Measurements from ENCODE around the gene BRD4. TPM values are rescaled to one million over a fixed set of nuclear protein-coding genes. Genes with fewer than 3 reads are reported as not detected.
"Not testable (repeated sequence)": the region's sequence is repeated elsewhere in the genome, so short reads cannot be mapped to it uniquely, and the experiment has no call there.

BRD4 gene
- total RNA-seq, 1 experiment from 2014 or later = 41.4 TPM

DNA sequence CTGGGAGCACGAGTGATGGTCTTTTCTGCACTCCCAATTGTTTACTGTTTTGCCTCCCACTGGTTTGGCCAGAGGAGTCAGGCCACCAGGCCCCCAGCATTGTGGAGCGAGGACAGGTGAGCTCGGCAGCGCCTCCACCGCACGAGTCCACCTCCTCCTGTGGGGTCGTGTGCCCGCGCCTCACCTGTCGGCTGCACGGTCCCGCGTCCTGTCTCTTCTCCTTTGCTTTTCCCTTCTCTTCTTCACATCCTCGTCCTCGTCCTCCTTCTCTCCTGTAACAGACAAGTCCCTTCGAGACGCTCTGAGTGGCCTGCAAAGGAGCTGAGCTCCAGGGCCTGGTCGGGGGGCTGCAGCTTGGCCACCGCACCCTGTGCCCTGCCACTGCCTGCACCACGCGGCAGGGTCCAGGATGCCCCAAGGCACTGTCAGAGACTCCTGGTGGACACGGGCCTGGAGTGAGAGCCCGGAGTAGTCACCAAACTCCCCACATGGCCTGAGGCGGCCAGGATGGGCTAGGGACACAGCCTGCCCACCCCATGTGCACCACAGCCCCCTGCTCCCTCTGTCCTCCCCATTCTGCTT lies 35.8 kb upstream of the BRD4 start:
- Histone ChIP-seq H3K27ac (ENCODE audit: low read length) (no peak overlapping the region), H3K9me3 (ENCODE audit: low read length) (no peaks in the 10 kb centered on the region), H3K9ac (ENCODE audit: low read length) (no peak overlapping the region), H3K9me2 (replicated peaks; ENCODE audit: insufficient read depth, low read length) (no peaks in the 10 kb centered on the region), H3K4me2 (ENCODE audit: low read depth, low read length, poor library complexity, severe bottlenecking) (no peak overlapping the region), H3K27me3 (ENCODE audit: low read length) (no peaks in the 10 kb centered on the region), H3K4me3 (ENCODE audit: low read length) (no peak overlapping the region), H2AFZ (ENCODE audit: low read length) (no peak overlapping the region), H3K4me1 (ENCODE audit: low read length) (no peaks in the 10 kb centered on the region), H3K79me2 (ENCODE audit: low read length) (peaks cover 34% of the 10 kb centered on the region), H3K36me3 (ENCODE audit: insufficient read depth, low read length) (peaks cover 34% of the 10 kb centered on the region), H4K20me1 (ENCODE audit: insufficient read depth, low read depth, low read length) (peaks cover 19% of the 10 kb centered on the region; the same call in 1 of the 2 replicates)
- no peak for DNase-seq

GRCh38 chr19:15367439-15367838 lies 35.1 kb upstream of the BRD4 start:
- H3K9me3 ChIP-seq (ENCODE audit: low read length) = no peaks in the 10 kb centered on the region
- H3K27me3 ChIP-seq (ENCODE audit: low read length) = no peaks in the 10 kb centered on the region
- no peak overlapping the region for H3K27ac ChIP-seq (ENCODE audit: low read length)
- H3K36me3 ChIP-seq (ENCODE audit: insufficient read depth, low read length) = peaks cover 34% of the 10 kb centered on the region
- no peaks in the 10 kb centered on the region for H3K4me1 ChIP-seq (ENCODE audit: low read length)
- peaks cover 16% of the 10 kb centered on the region; the same call in 1 of the 2 replicates for H4K20me1 ChIP-seq (ENCODE audit: insufficient read depth, low read depth, low read length)
- H3K4me2 ChIP-seq (ENCODE audit: low read depth, low read length, poor library complexity, severe bottlenecking) = no peak overlapping the region
- DNase-seq = no peak
- H3K4me3 ChIP-seq (ENCODE audit: low read length) = no peak overlapping the region
- H2AFZ ChIP-seq (ENCODE audit: low read length) = no peak overlapping the region
- peaks cover 29% of the 10 kb centered on the region for H3K79me2 ChIP-seq (ENCODE audit: low read length)
- no peaks in the 10 kb centered on the region for H3K9me2 ChIP-seq (replicated peaks; ENCODE audit: insufficient read depth, low read length)
- H3K9ac ChIP-seq (ENCODE audit: low read length) = no peak overlapping the region

DNA sequence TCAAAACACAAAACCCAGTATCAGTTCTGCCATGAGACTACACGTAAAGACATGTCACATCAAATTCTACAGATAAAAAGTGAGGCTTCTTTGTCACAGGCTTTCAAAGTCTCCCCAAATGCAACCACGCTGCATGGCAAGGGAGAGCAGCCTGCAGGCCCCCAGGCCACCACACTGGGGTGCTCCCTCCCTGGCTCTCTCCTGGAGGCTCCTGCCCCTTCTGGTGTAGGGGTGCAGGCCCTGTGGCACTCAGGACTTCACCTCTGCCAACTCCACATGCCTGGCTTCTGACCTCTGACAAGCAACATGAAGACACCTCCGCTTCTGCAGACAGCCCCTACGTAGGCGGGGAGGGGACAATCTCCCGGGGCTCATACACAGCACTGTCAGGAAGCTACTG lies 32.9 kb upstream of the BRD4 start:
- DNase-seq = no peak
- Histone ChIP-seq H3K79me2 (ENCODE audit: low read length) (peaks cover 20% of the 10 kb centered on the region), H3K27ac (ENCODE audit: low read length) (no peak overlapping the region), H3K9ac (ENCODE audit: low read length) (no peak overlapping the region), H4K20me1 (ENCODE audit: insufficient read depth, low read depth, low read length) (peaks cover 10% of the 10 kb centered on the region; the same call in 1 of the 2 replicates), H3K4me1 (ENCODE audit: low read length) (no peaks in the 10 kb centered on the region), H3K4me3 (ENCODE audit: low read length) (no peak overlapping the region), H3K4me2 (ENCODE audit: low read depth, low read length, poor library complexity, severe bottlenecking) (no peak overlapping the region), H3K9me3 (ENCODE audit: low read length) (no peaks in the 10 kb centered on the region), H3K9me2 (replicated peaks; ENCODE audit: insufficient read depth, low read length) (no peaks in the 10 kb centered on the region), H3K36me3 (ENCODE audit: insufficient read depth, low read length) (peaks cover 34% of the 10 kb centered on the region), H2AFZ (ENCODE audit: low read length) (no peak overlapping the region), H3K27me3 (ENCODE audit: low read length) (no peaks in the 10 kb centered on the region)

DNA sequence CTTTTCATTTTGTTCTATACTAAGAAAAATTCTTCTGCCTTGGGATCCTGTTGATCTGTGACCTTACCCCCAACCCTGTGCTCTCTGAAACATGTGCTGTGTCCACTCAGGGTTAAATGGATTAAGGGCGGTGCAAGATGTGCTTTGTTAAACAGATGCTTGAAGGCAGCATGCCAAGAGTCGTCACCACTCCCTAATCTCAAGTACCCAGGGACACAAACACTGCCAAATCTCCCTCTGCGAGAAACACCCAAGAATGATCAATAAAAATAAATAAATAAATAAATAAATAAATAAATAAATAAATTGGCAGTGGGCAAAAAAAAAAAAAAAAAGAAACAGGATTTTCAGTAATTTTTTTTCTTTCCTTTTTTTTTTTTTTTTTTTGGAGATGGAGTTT lies 31.5 kb upstream of the BRD4 start:
- not testable (repeated sequence) for H3K9me3 ChIP-seq (ENCODE audit: low read length); H3K4me3 ChIP-seq (ENCODE audit: low read length); H3K4me2 ChIP-seq (ENCODE audit: low read depth, low read length, poor library complexity, severe bottlenecking); H3K9ac ChIP-seq (ENCODE audit: low read length); DNase-seq; H4K20me1 ChIP-seq (ENCODE audit: insufficient read depth, low read depth, low read length); H3K27me3 ChIP-seq (ENCODE audit: low read length); H2AFZ ChIP-seq (ENCODE audit: low read length); H3K4me1 ChIP-seq (ENCODE audit: low read length); H3K9me2 ChIP-seq (replicated peaks; ENCODE audit: insufficient read depth, low read length); H3K27ac ChIP-seq (ENCODE audit: low read length)
- peaks cover 17% of the 10 kb centered on the region for H3K79me2 ChIP-seq (ENCODE audit: low read length)
- H3K36me3 ChIP-seq (ENCODE audit: insufficient read depth, low read length) = peaks cover 31% of the 10 kb centered on the region

DNA sequence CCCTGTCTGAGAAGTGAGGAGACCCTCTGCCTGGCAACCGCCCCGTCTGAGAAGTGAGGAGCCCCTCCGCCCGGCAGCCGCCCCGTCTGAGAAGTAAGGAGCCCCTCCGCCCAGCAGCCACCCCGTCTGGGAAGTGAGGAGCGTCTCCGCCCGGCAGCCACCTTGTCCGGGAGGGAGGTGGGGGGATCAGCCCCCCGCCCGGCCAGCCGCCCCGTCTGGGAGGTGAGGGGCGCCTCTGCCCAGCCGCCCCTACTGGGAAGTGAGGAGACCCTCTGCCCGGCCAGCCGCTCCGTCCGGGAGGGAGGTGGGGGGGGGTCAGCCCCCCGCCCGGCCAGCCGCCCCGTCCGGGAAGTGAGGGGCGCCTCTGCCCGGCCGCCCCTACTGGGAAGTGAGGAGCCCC lies 30.7 kb upstream of the BRD4 start:
- not testable (repeated sequence) for H3K4me1 ChIP-seq (ENCODE audit: low read length); DNase-seq; H3K9me3 ChIP-seq (ENCODE audit: low read length); H4K20me1 ChIP-seq (ENCODE audit: insufficient read depth, low read depth, low read length); H3K27me3 ChIP-seq (ENCODE audit: low read length); H3K4me3 ChIP-seq (ENCODE audit: low read length); H3K4me2 ChIP-seq (ENCODE audit: low read depth, low read length, poor library complexity, severe bottlenecking); H3K9me2 ChIP-seq (replicated peaks; ENCODE audit: insufficient read depth, low read length); H3K27ac ChIP-seq (ENCODE audit: low read length); H3K9ac ChIP-seq (ENCODE audit: low read length); H2AFZ ChIP-seq (ENCODE audit: low read length)
- Histone ChIP-seq H3K79me2 (ENCODE audit: low read length) (peaks cover 17% of the 10 kb centered on the region), H3K36me3 (ENCODE audit: insufficient read depth, low read length) (peaks cover 36% of the 10 kb centered on the region)

DNA sequence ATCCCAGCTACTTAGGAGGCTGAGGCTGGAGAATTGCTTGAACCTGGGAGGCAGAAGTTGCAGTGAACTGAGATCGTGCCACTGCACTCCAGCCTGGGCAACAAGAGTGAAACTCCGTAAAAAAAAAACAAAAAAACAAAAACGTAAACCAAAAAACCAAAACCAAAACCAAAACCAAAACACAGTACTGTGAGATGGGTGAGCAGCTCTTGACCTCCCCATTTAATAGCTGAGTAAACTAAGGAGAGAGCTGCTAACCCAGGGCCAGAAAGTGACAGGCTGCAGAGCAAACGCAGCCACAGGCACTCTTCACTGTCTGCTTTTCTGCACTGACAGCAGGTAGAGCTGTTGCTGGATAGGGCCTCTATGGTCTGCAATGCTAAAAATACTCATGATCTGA lies 27.7 kb upstream of the BRD4 start:
- H2AFZ ChIP-seq (ENCODE audit: low read length); H3K79me2 ChIP-seq (ENCODE audit: low read length); H3K9ac ChIP-seq (ENCODE audit: low read length); H3K27me3 ChIP-seq (ENCODE audit: low read length); H3K27ac ChIP-seq (ENCODE audit: low read length); H3K4me3 ChIP-seq (ENCODE audit: low read length); H3K4me2 ChIP-seq (ENCODE audit: low read depth, low read length, poor library complexity, severe bottlenecking); H3K9me3 ChIP-seq (ENCODE audit: low read length); H3K9me2 ChIP-seq (replicated peaks; ENCODE audit: insufficient read depth, low read length); DNase-seq; H3K4me1 ChIP-seq (ENCODE audit: low read length); H4K20me1 ChIP-seq (ENCODE audit: insufficient read depth, low read depth, low read length): not testable (repeated sequence)
- peaks cover 43% of the 10 kb centered on the region for H3K36me3 ChIP-seq (ENCODE audit: insufficient read depth, low read length)

DNA sequence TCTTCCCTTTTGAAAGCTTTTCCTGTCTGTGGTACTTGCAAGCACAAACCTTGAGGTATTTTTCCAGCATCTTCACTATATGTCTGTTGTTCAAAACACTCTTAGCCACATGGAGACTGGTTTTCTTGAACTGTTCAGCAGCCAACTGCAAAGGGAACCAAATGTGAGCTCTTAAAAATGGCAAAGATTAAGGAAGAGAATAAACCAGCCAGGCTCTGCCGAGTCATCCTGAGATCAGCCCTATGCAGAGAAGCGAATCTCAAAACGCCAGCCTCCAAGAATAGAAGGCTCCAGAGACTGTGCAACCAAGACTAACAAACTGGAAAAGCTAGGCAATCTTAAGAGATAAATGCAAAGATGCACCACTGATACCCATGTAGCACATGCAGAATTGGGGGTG lies 26.6 kb upstream of the BRD4 start:
- Histone ChIP-seq H3K79me2 (ENCODE audit: low read length) (peaks cover 3% of the 10 kb centered on the region; the same call in 1 of the 2 replicates), H3K9me3 (ENCODE audit: low read length) (no peaks in the 10 kb centered on the region), H3K27me3 (ENCODE audit: low read length) (no peaks in the 10 kb centered on the region), H3K4me3 (ENCODE audit: low read length) (no peak overlapping the region), H3K9ac (ENCODE audit: low read length) (no peak overlapping the region), H2AFZ (ENCODE audit: low read length) (no peak overlapping the region), H3K9me2 (replicated peaks; ENCODE audit: insufficient read depth, low read length) (no peaks in the 10 kb centered on the region), H3K27ac (ENCODE audit: low read length) (no peak overlapping the region), H3K4me2 (ENCODE audit: low read depth, low read length, poor library complexity, severe bottlenecking) (no peak overlapping the region), H4K20me1 (ENCODE audit: insufficient read depth, low read depth, low read length) (0 out of 2 replicates have a peak, but pooled peaks cover 8% of the 10 kb centered on the region), H3K4me1 (ENCODE audit: low read length) (no peaks in the 10 kb centered on the region), H3K36me3 (ENCODE audit: insufficient read depth, low read length) (peaks cover 45% of the 10 kb centered on the region; the same call in 1 of the 2 replicates)
- no peak for DNase-seq

DNA sequence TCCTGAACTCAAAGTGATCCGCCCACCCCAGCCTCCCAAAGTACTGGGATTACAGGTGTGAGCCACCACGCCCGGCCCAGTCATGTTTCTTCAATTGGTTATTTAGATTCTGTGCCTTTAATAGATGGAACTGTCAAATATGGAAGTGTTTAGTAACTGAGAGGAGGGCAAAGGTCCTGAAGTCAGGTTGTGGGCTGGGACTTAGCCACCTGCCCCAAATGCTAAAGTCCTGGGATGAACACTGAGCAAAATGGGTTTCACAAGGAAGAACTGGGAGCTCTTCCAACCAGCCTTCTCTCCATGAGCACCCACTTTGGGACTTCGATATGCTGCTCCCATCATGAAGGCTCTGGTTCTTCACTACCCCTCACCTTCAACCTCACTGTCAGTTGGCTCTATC lies 25.6 kb upstream of the BRD4 start:
- Histone ChIP-seq H3K9me3 (ENCODE audit: low read length) (no peaks in the 10 kb centered on the region), H3K36me3 (ENCODE audit: insufficient read depth, low read length) (peaks cover 46% of the 10 kb centered on the region; the same call in 1 of the 2 replicates), H4K20me1 (ENCODE audit: insufficient read depth, low read depth, low read length) (0 out of 2 replicates have a peak, but pooled peaks cover 9% of the 10 kb centered on the region), H3K79me2 (ENCODE audit: low read length) (peaks cover 3% of the 10 kb centered on the region; the same call in 1 of the 2 replicates), H3K4me3 (ENCODE audit: low read length) (no peak overlapping the region), H2AFZ (ENCODE audit: low read length) (no peak overlapping the region), H3K4me1 (ENCODE audit: low read length) (no peaks in the 10 kb centered on the region), H3K27me3 (ENCODE audit: low read length) (no peaks in the 10 kb centered on the region), H3K9ac (ENCODE audit: low read length) (no peak overlapping the region), H3K9me2 (replicated peaks; ENCODE audit: insufficient read depth, low read length) (no peaks in the 10 kb centered on the region), H3K4me2 (ENCODE audit: low read depth, low read length, poor library complexity, severe bottlenecking) (no peak overlapping the region), H3K27ac (ENCODE audit: low read length) (no peak overlapping the region)
- DNase-seq = no peak

Measured in Karpas-422 (cell line).